ENCODE results near the gene FAM163A.
"Not testable (repeated sequence)": the region's sequence is repeated elsewhere in the genome, so short reads cannot be mapped to it uniquely, and the experiment has no call there.

FAM163A gene

GRCh38 chr1:179788259-179788658, 45.2 kb downstream of the FAM163A start:
- DNase-seq (ENCODE audit: low read depth in 2 of 3, low spot score in 2 of 3) = no peak

GRCh38 chr1:179793281-179793680, 50.2 kb downstream of the FAM163A start:
- no peak for DNase-seq (ENCODE audit: low read depth in 2 of 3, low spot score in 2 of 3)

GRCh38 chr1:179794146-179794545, 51.1 kb downstream of the FAM163A start:
- no peak for DNase-seq (ENCODE audit: low read depth in 2 of 3, low spot score in 2 of 3)

GRCh38 chr1:179794669-179795068, 51.6 kb downstream of the FAM163A start:
- DNase-seq (ENCODE audit: low read depth in 2 of 3, low spot score in 2 of 3) = no peak

GRCh38 chr1:179798213-179798863, 55.2 kb downstream of the FAM163A start:
- DNase-seq (ENCODE audit: low read depth in 2 of 3, low spot score in 2 of 3) = no peak

- no peak for DNase-seq (ENCODE audit: low read depth in 2 of 3, low spot score in 2 of 3)
Measured at GRCh38 chr1:179798864-179799516, 55.9 kb downstream of the FAM163A start.

- no peak for DNase-seq (ENCODE audit: low read depth in 2 of 3, low spot score in 2 of 3)
Measured at GRCh38 chr1:179800481-179800880, 57.4 kb downstream of the FAM163A start.

- no peak for DNase-seq (ENCODE audit: low read depth in 2 of 3, low spot score in 2 of 3)
Measured at GRCh38 chr1:179803104-179803503, 60.0 kb downstream of the FAM163A start.

GRCh38 chr1:179803918-179804317, 60.8 kb downstream of the FAM163A start:
- no peak for DNase-seq (ENCODE audit: low read depth in 2 of 3, low spot score in 2 of 3)

GRCh38 chr1:179804417-179804816, 61.3 kb downstream of the FAM163A start:
- DNase-seq (ENCODE audit: low read depth in 2 of 3, low spot score in 2 of 3) = not testable (repeated sequence)

- no peak for DNase-seq (ENCODE audit: low read depth in 2 of 3, low spot score in 2 of 3)
Measured at GRCh38 chr1:179805291-179806195, 62.5 kb downstream of the FAM163A start.

- DNase-seq (ENCODE audit: low read depth in 2 of 3, low spot score in 2 of 3) = no peak
Measured at GRCh38 chr1:179806333-179806732, 63.2 kb downstream of the FAM163A start.

GRCh38 chr1:179807291-179807690, 64.2 kb downstream of the FAM163A start:
- no peak for DNase-seq (ENCODE audit: low read depth in 2 of 3, low spot score in 2 of 3)

GRCh38 chr1:179807691-179808485, 64.8 kb downstream of the FAM163A start:
- DNase-seq (ENCODE audit: low read depth in 2 of 3, low spot score in 2 of 3) = no peak

- DNase-seq (ENCODE audit: low read depth in 2 of 3, low spot score in 2 of 3) = no peak
Measured at GRCh38 chr1:179808503-179808902, 65.4 kb downstream of the FAM163A start.

GRCh38 chr1:179809506-179810366, 66.6 kb downstream of the FAM163A start:
- peak; percentile 16 to 44 (median 29) for DNase-seq (ENCODE audit: low read depth in 2 of 3, low spot score in 2 of 3)

- no peak for DNase-seq (ENCODE audit: low read depth in 2 of 3, low spot score in 2 of 3)
Measured at GRCh38 chr1:179810367-179810715, 67.2 kb downstream of the FAM163A start.

- no peak for DNase-seq (ENCODE audit: low read depth in 2 of 3, low spot score in 2 of 3)
Measured at GRCh38 chr1:179812501-179813292, 69.6 kb downstream of the FAM163A start.

All from activated CD8-positive, alpha-beta memory T cell treated with anti-CD3 and anti-CD28 coated beads for 48 hours (primary cell).